HepG2 (cell line): ENCODE measurements around the gene CRIM1. TPM values are rescaled to one million over a fixed set of nuclear protein-coding genes. Genes with fewer than 3 reads are reported as not detected.
A peak's percentile ranks its signal among the peaks of the same experiment; 100 is the strongest.

Experiments
- ATF3 ChIP-seq: sonication (generic); formaldehyde crosslinking; IDR thresholded peaks from 2 replicates; pipeline ENCODE4 v1.4.0; 2020; ENCODE audit warnings: missing genetic modification reagents
- ATM ChIP-seq: fragments of 450-650 bp; IDR thresholded peaks from 2 replicates; pipeline ENCODE4 v1.7.1; 2017; ENCODE audit warnings: mild to moderate bottlenecking, borderline replicate concordance
- GATAD1 ChIP-seq: IDR thresholded peaks from 2 replicates; pipeline ENCODE4 v1.6.1; 2016; ENCODE audit warnings: missing genetic modification reagents, missing compliant biosample characterization
- JUND ChIP-seq: sonication (generic); formaldehyde crosslinking; IDR thresholded peaks from 2 replicates; pipeline ENCODE4 v1.8.0; 2022; ENCODE audit warnings: mild to moderate bottlenecking, missing genetic modification reagents
- KMT2A ChIP-seq: sonication (generic); formaldehyde crosslinking; IDR thresholded peaks from 2 replicates; pipeline ENCODE4 v1.4.0; 2020; ENCODE audit warnings: missing genetic modification reagents
- MBD4 ChIP-seq: IDR thresholded peaks from 2 replicates; pipeline ENCODE4 v1.6.1; 2012; ENCODE audit warnings: low read length, inconsistent platforms, borderline replicate concordance
- MBNL3 ChIP-seq: fragments of 250-450 bp; sonication (Bioruptor Pico); conservative IDR thresholded peaks from 2 replicates; pipeline ENCODE4 v1.8.0; 2022; ENCODE audit warnings: mild to moderate bottlenecking, inconsistent platforms
- MEIS1 ChIP-seq: sonication (generic); formaldehyde crosslinking; IDR thresholded peaks from 2 replicates; pipeline ENCODE4 v1.9.0; 2021; ENCODE audit warnings: mild to moderate bottlenecking, missing genetic modification reagents, moderate library complexity, borderline replicate concordance
- NCOA2 ChIP-seq: sonication (generic); formaldehyde crosslinking; IDR thresholded peaks from 2 replicates; pipeline ENCODE4 v1.8.0; 2022; ENCODE audit warnings: inconsistent platforms
- PHF8 ChIP-seq: sonication (generic); formaldehyde crosslinking; IDR thresholded peaks from 2 replicates; pipeline ENCODE4 v1.5.0; 2020; ENCODE audit warnings: missing genetic modification reagents
- PRDM15 ChIP-seq: sonication (generic); formaldehyde crosslinking; IDR thresholded peaks from 2 replicates; pipeline ENCODE4 v1.4.0; 2020; ENCODE audit warnings: missing genetic modification reagents
- SMAD3 ChIP-seq: sonication (generic); formaldehyde crosslinking; IDR thresholded peaks from 2 replicates; pipeline ENCODE4 v1.4.0; 2020; ENCODE audit warnings: missing genetic modification reagents
- UBTF ChIP-seq: sonication (generic); formaldehyde crosslinking; IDR thresholded peaks from 2 replicates; pipeline ENCODE4 v1.4.0; 2020; ENCODE audit warnings: mild to moderate bottlenecking, missing genetic modification reagents
- ZNF264 ChIP-seq: sonication (generic); formaldehyde crosslinking; IDR thresholded peaks from 2 replicates; pipeline ENCODE4 v1.4.0; 2020; ENCODE audit warnings: missing genetic modification reagents
- ZNF280D ChIP-seq: sonication (generic); formaldehyde crosslinking; IDR thresholded peaks from 2 replicates; pipeline ENCODE4 v1.5.1; 2020; ENCODE audit warnings: mild to moderate bottlenecking, missing genetic modification reagents
- ZNF678 ChIP-seq: sonication (generic); formaldehyde crosslinking; IDR thresholded peaks from 2 replicates; pipeline ENCODE4 v1.4.0; 2020; ENCODE audit warnings: mild to moderate bottlenecking, missing genetic modification reagents
- ZNF777 ChIP-seq: sonication (generic); formaldehyde crosslinking; IDR thresholded peaks from 2 replicates; pipeline ENCODE4 v1.4.0; 2020; ENCODE audit warnings: missing genetic modification reagents
- ZNF788 ChIP-seq: sonication (generic); formaldehyde crosslinking; IDR thresholded peaks from 2 replicates; pipeline ENCODE4 v1.5.0; 2020; ENCODE audit warnings: mild to moderate bottlenecking, missing genetic modification reagents, borderline replicate concordance
- ZNF792 ChIP-seq: IDR thresholded peaks from 2 replicates; pipeline ENCODE4 v1.6.1; 2016
- ZNF816 ChIP-seq: sonication (generic); formaldehyde crosslinking; IDR thresholded peaks from 2 replicates; pipeline ENCODE4 v1.8.0; 2022; ENCODE audit warnings: missing genetic modification reagents, mild to moderate bottlenecking, borderline replicate concordance
- polyA plus RNA-seq, 8 experiments: library from polyadenylated mRNA; depleted of rRNA in 3 of 8; stranded (reverse) in 7 of 8; unstranded in 1 of 8; fragments of >200 nt; fragmentation: Illumina TruSeq in 4 of 8; extraction: Trizol in 4 of 8; gene quantifications; 2 replicates each; pipeline versions ENCODE4 v1.2.1 to v1.2.3, GENCODE V29; 2011 to 2016; ENCODE audit warnings: low read depth in 4 of 8, missing spikeins in 1 of 8, mixed read lengths in 1 of 8; ENCODE audit not compliant: insufficient read depth in 1 of 8
- total RNA-seq, 5 experiments: library from RNA; depleted of rRNA; stranded (reverse); fragments of >200 nt; fragmentation: Illumina TruSeq; extraction: Trizol; gene quantifications; 2 replicates each; pipeline ENCODE4 v1.2.3, GENCODE V29; 2016; ENCODE audit warnings: low read depth in 1 of 5

Gene CRIM1
- total and polyA plus RNA-seq, 2 of the 13 experiments (the other 11 are each of a cell fraction or from before 2014, with no cell fraction given) = 39.1 to 69.9 TPM

GRCh38 chr2:36356990-36357846, 1.6 kb downstream of the CRIM1 start (continued):
- peak; percentile 78 for TF ChIP-seq UBTF (CRISPR knock-in tag)
- peak; percentile 62; the same call in 1 of the 2 replicates for TF ChIP-seq ZNF792 (CRISPR knock-in tag)
- TF ChIP-seq SMAD3 = 0 out of 2 replicates have a peak, but pooled peaks have one; percentile 15
- TF ChIP-seq ZNF777 (CRISPR knock-in tag) = peak; percentile 74; the same call in 1 of the 2 replicates
- no peak for TF ChIP-seq GATAD1 (CRISPR knock-in tag)
- 0 out of 2 replicates have a peak, but pooled peaks have one; percentile 14 for TF ChIP-seq ZNF264 (CRISPR knock-in tag)
- TF ChIP-seq ZNF678 (CRISPR knock-in tag) = peak; percentile 37; the same call in 1 of the 2 replicates
- TF ChIP-seq MBNL3 = no peak
- 0 out of 2 replicates have a peak, but pooled peaks have one; percentile 33 for TF ChIP-seq PHF8 (CRISPR knock-in tag)
- TF ChIP-seq MBD4 = 0 out of 2 replicates have a peak, but pooled peaks have one; percentile 5
- no peak for TF ChIP-seq PRDM15 (CRISPR knock-in tag)
- 0 out of 2 replicates have a peak, but pooled peaks have one; percentile 21 for TF ChIP-seq ZNF816
- TF ChIP-seq JUND (CRISPR knock-in tag) = peak; percentile 67; the same call in 1 of the 2 replicates
- no peak for TF ChIP-seq ZNF280D
- no peak for TF ChIP-seq MEIS1 (CRISPR knock-in tag)
- TF ChIP-seq ZNF788 (CRISPR knock-in tag) = 0 out of 2 replicates have a peak, but pooled peaks have one; percentile 39
- no peak for TF ChIP-seq ATF3 (CRISPR knock-in tag)
- peak; percentile 8; the same call in 1 of the 2 replicates for TF ChIP-seq NCOA2 (CRISPR knock-in tag)
- peak; percentile 57; the same call in 1 of the 2 replicates for TF ChIP-seq KMT2A (CRISPR knock-in tag)
- TF ChIP-seq ATM = no peak
